Measurements from ENCODE around the gene RAB34. TPM values are rescaled to one million over a fixed set of nuclear protein-coding genes. Genes with fewer than 3 reads are reported as not detected.
A peak's percentile ranks its signal among the peaks of the same experiment; 100 is the strongest.

RAB34 gene
- total and polyA plus RNA-seq, 9 of the 15 experiments (the other 6 are each of a cell fraction or from before 2014, with no cell fraction given), result 0.07 to 3.8 (median 0.46) TPM; not detected in 1

DNA sequence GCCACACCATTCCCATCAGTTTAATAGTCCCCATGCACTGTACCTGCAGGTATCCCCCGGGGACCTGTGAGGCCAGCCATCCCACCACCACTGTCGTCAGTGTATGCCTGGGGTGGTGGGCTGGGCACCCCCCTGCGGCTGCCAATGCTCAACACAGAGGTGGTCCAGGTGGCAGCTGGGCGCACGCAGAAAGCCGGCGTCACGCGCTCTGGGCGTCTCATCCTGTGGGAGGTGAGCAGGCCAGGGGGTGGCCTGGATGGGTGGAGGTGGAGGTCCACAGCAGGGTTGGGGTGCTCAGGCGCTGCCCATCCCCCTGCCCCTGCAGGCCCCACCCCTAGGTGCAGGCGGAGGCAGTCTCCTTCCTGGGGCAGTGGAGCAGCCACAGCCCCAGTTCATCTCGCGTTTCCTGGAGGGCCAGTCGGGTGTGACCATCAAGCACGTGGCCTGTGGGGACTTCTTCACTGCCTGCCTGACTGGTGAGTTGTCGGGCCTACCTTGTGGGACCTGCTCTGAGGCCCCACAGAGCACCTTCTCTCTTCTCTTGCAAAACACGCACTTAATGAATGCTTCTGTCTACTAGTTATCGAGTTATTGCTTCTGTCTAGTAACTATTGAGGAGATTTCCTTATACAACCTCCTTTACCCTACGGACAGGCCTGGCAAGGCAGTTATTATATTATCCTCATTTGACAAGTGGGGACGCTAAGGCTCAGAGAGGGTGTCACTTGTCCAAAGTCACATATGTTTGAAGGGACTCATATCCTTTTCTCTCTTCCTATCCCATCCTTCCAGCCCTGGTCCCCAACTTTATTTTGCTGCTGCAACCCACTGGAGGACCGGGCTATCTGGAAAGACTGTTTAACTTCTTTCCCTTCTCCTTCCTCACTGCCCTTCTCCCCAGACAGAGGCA is 20.4 kb upstream of the RAB34 start (continued):
- TF ChIP-seq, protein P1, sequence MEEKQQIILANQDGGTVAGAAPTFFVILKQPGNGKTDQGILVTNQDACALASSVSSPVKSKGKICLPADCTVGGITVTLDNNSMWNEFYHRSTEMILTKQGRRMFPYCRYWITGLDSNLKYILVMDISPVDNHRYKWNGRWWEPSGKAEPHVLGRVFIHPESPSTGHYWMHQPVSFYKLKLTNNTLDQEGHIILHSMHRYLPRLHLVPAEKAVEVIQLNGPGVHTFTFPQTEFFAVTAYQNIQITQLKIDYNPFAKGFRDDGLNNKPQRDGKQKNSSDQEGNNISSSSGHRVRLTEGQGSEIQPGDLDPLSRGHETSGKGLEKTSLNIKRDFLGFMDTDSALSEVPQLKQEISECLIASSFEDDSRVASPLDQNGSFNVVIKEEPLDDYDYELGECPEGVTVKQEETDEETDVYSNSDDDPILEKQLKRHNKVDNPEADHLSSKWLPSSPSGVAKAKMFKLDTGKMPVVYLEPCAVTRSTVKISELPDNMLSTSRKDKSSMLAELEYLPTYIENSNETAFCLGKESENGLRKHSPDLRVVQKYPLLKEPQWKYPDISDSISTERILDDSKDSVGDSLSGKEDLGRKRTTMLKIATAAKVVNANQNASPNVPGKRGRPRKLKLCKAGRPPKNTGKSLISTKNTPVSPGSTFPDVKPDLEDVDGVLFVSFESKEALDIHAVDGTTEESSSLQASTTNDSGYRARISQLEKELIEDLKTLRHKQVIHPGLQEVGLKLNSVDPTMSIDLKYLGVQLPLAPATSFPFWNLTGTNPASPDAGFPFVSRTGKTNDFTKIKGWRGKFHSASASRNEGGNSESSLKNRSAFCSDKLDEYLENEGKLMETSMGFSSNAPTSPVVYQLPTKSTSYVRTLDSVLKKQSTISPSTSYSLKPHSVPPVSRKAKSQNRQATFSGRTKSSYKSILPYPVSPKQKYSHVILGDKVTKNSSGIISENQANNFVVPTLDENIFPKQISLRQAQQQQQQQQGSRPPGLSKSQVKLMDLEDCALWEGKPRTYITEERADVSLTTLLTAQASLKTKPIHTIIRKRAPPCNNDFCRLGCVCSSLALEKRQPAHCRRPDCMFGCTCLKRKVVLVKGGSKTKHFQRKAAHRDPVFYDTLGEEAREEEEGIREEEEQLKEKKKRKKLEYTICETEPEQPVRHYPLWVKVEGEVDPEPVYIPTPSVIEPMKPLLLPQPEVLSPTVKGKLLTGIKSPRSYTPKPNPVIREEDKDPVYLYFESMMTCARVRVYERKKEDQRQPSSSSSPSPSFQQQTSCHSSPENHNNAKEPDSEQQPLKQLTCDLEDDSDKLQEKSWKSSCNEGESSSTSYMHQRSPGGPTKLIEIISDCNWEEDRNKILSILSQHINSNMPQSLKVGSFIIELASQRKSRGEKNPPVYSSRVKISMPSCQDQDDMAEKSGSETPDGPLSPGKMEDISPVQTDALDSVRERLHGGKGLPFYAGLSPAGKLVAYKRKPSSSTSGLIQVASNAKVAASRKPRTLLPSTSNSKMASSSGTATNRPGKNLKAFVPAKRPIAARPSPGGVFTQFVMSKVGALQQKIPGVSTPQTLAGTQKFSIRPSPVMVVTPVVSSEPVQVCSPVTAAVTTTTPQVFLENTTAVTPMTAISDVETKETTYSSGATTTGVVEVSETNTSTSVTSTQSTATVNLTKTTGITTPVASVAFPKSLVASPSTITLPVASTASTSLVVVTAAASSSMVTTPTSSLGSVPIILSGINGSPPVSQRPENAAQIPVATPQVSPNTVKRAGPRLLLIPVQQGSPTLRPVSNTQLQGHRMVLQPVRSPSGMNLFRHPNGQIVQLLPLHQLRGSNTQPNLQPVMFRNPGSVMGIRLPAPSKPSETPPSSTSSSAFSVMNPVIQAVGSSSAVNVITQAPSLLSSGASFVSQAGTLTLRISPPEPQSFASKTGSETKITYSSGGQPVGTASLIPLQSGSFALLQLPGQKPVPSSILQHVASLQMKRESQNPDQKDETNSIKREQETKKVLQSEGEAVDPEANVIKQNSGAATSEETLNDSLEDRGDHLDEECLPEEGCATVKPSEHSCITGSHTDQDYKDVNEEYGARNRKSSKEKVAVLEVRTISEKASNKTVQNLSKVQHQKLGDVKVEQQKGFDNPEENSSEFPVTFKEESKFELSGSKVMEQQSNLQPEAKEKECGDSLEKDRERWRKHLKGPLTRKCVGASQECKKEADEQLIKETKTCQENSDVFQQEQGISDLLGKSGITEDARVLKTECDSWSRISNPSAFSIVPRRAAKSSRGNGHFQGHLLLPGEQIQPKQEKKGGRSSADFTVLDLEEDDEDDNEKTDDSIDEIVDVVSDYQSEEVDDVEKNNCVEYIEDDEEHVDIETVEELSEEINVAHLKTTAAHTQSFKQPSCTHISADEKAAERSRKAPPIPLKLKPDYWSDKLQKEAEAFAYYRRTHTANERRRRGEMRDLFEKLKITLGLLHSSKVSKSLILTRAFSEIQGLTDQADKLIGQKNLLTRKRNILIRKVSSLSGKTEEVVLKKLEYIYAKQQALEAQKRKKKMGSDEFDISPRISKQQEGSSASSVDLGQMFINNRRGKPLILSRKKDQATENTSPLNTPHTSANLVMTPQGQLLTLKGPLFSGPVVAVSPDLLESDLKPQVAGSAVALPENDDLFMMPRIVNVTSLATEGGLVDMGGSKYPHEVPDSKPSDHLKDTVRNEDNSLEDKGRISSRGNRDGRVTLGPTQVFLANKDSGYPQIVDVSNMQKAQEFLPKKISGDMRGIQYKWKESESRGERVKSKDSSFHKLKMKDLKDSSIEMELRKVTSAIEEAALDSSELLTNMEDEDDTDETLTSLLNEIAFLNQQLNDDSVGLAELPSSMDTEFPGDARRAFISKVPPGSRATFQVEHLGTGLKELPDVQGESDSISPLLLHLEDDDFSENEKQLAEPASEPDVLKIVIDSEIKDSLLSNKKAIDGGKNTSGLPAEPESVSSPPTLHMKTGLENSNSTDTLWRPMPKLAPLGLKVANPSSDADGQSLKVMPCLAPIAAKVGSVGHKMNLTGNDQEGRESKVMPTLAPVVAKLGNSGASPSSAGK (IDR thresholded peaks at IDR 0.05), result peak; percentile 60; the same call in 1 of the 2 replicates
- TF ChIP-seq KLF10 (CRISPR knock-in tag; IDR thresholded peaks at IDR 0.05), result no peak
- TF ChIP-seq, protein P2, sequence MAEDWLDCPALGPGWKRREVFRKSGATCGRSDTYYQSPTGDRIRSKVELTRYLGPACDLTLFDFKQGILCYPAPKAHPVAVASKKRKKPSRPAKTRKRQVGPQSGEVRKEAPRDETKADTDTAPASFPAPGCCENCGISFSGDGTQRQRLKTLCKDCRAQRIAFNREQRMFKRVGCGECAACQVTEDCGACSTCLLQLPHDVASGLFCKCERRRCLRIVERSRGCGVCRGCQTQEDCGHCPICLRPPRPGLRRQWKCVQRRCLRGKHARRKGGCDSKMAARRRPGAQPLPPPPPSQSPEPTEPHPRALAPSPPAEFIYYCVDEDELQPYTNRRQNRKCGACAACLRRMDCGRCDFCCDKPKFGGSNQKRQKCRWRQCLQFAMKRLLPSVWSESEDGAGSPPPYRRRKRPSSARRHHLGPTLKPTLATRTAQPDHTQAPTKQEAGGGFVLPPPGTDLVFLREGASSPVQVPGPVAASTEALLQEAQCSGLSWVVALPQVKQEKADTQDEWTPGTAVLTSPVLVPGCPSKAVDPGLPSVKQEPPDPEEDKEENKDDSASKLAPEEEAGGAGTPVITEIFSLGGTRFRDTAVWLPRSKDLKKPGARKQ (CRISPR knock-in tag; IDR thresholded peaks at IDR 0.05), result no peak
- TF ChIP-seq, protein P3, sequence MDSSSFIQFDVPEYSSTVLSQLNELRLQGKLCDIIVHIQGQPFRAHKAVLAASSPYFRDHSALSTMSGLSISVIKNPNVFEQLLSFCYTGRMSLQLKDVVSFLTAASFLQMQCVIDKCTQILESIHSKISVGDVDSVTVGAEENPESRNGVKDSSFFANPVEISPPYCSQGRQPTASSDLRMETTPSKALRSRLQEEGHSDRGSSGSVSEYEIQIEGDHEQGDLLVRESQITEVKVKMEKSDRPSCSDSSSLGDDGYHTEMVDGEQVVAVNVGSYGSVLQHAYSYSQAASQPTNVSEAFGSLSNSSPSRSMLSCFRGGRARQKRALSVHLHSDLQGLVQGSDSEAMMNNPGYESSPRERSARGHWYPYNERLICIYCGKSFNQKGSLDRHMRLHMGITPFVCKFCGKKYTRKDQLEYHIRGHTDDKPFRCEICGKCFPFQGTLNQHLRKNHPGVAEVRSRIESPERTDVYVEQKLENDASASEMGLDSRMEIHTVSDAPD (CRISPR knock-in tag; IDR thresholded peaks at IDR 0.05), result no peak
- no peak for TF ChIP-seq MTA3 (IDR thresholded peaks at IDR 0.05; ENCODE audit: borderline replicate concordance)
- TF ChIP-seq, protein P4, sequence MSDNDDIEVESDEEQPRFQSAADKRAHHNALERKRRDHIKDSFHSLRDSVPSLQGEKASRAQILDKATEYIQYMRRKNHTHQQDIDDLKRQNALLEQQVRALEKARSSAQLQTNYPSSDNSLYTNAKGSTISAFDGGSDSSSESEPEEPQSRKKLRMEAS (CRISPR knock-in tag; IDR thresholded peaks at IDR 0.05), result peak; percentile 19; the same call in 1 of the 2 replicates
- TF ChIP-seq L3MBTL2 (IDR thresholded peaks at IDR 0.05), result peak; percentile 63
- TF ChIP-seq ZBTB1 (CRISPR knock-in tag; IDR thresholded peaks at IDR 0.05; ENCODE audit: borderline replicate concordance, low read depth), result no peak
- no peak for TF ChIP-seq MCM5 (IDR thresholded peaks at IDR 0.05; ENCODE audit: low read depth)
- TF ChIP-seq, protein P5, sequence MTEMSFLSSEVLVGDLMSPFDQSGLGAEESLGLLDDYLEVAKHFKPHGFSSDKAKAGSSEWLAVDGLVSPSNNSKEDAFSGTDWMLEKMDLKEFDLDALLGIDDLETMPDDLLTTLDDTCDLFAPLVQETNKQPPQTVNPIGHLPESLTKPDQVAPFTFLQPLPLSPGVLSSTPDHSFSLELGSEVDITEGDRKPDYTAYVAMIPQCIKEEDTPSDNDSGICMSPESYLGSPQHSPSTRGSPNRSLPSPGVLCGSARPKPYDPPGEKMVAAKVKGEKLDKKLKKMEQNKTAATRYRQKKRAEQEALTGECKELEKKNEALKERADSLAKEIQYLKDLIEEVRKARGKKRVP (CRISPR knock-in tag; IDR thresholded peaks at IDR 0.05), result no peak
